ENCODE data around the gene ROR2.

GRCh38 chr9:91664663-91665062, 285.4 kb downstream of the ROR2 start:
- no peak for TF ChIP-seq EZH2 (IDR thresholded peaks at IDR 0.05; ENCODE audit: low read length, unreplicated experiment)
- TF ChIP-seq, protein P1, sequence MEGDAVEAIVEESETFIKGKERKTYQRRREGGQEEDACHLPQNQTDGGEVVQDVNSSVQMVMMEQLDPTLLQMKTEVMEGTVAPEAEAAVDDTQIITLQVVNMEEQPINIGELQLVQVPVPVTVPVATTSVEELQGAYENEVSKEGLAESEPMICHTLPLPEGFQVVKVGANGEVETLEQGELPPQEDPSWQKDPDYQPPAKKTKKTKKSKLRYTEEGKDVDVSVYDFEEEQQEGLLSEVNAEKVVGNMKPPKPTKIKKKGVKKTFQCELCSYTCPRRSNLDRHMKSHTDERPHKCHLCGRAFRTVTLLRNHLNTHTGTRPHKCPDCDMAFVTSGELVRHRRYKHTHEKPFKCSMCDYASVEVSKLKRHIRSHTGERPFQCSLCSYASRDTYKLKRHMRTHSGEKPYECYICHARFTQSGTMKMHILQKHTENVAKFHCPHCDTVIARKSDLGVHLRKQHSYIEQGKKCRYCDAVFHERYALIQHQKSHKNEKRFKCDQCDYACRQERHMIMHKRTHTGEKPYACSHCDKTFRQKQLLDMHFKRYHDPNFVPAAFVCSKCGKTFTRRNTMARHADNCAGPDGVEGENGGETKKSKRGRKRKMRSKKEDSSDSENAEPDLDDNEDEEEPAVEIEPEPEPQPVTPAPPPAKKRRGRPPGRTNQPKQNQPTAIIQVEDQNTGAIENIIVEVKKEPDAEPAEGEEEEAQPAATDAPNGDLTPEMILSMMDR (conservative IDR thresholded peaks at IDR 0.05; ENCODE audit: low read depth, low read length): no peak

Data from PC-3 (cell line).